Prostate gland (tissue), 2 donors: Measurements from ENCODE around the gene GZF1. TPM values are rescaled to one million over a fixed set of nuclear protein-coding genes. Genes with fewer than 3 reads are reported as not detected.

Experiments
- DNase-seq: peaks from one replicate; pipeline ENCODE4 v3.0.0-alpha.2; 2019; ENCODE audit warnings: low spot score
- H3K27ac ChIP-seq, 2 donors: fragments of 200-600 bp; sonication (generic); 2 replicates each; pipeline ENCODE4 v1.5.1; 2017 to 2019
- H3K27me3 ChIP-seq: fragments of 200-600 bp; sonication (generic); replicated peaks from 2 replicates; pipeline ENCODE4 v1.5.1; 2019; ENCODE audit not compliant: insufficient read depth
- H3K36me3 ChIP-seq, 2 donors: fragments of 200-600 bp; sonication (generic); 1 replicate in 1 of 2; 2 replicates in 1 of 2; pipeline versions ENCODE4 v1.5.1 to v1.8.1; 2017 to 2019
- H3K4me1 ChIP-seq: fragments of 200-600 bp; sonication (generic); replicated peaks from 2 replicates; pipeline ENCODE4 v1.5.1; 2019
- H3K4me3 ChIP-seq, 2 donors: fragments of 200-600 bp; sonication (generic); 2 replicates each; pipeline ENCODE4 v1.5.1; 2017 to 2019
- H3K9me3 ChIP-seq: fragments of 200-600 bp; sonication (generic); 2 replicates; pipeline ENCODE4 v1.5.1; 2017
- CTCF ChIP-seq, 4 experiments: fragments of 200-600 bp in 2 of 4; fragments of 450-650 bp in 2 of 4; sonication (generic) in 2 of 4; IDR thresholded peaks; 1 replicate in 3 of 4; 2 replicates in 1 of 4; pipeline ENCODE4 v1.5.1; 2016 to 2019; ENCODE audit warnings: antibody characterized with exemption in 4 of 4, mild to moderate bottlenecking in 2 of 4, moderate library complexity in 2 of 4
- POLR2A ChIP-seq: fragments of 450-650 bp; IDR thresholded peaks from one replicate; pipeline ENCODE4 v1.6.1; 2016; ENCODE audit warnings: antibody characterized with exemption, mild to moderate bottlenecking
- POLR2AphosphoS5 ChIP-seq: sonication (generic); formaldehyde crosslinking; IDR thresholded peaks from one replicate; pipeline ENCODE4 v1.6.1; 2017; ENCODE audit warnings: antibody characterized with exemption
- WGBS: methylation state at CpG from one replicate; pipeline ENCODE4 v1.1.5; 2018; 5-methylcytosine and 5-hydroxymethylcytosine counted together
- intact Hi-C: fragments of 100-400 bp; cut with DNase I; formaldehyde crosslinking; loops from one replicate; pipeline ENCODE4 v1.14.2; 2022
- total RNA-seq, 2 donors: library from RNA; depleted of rRNA; stranded (reverse); fragments of >200 nt; gene quantifications; one replicate each; pipeline ENCODE4 v1.1.0, GENCODE V29; 2016

GZF1 gene
- total RNA-seq, 2 donors from 2014 or later: 9.4 to 45.3 TPM

GRCh38 chr20:23414526-23415188 lies 52.7 kb downstream of the GZF1 start:
- no peak overlapping the region for H3K4me3 ChIP-seq
- no peak overlapping the region for H3K27ac ChIP-seq
- intact Hi-C loops: no loop called here
- H3K27me3 ChIP-seq: no peaks in the 10 kb centered on the region
- 76% methylated on average over 1 of the region's 1 CpG for WGBS
- peaks cover 2% of the 10 kb centered on the region for H3K4me1 ChIP-seq
- H3K36me3 ChIP-seq: no peaks in the 10 kb centered on the region
- TF ChIP-seq POLR2A (no peak), POLR2AphosphoS5 (no peak), CTCF (IDR thresholded peaks at IDR 0.05) (no peak)
- DNase-seq: no peak
- no peaks in the 10 kb centered on the region for H3K9me3 ChIP-seq

GRCh38 chr20:23415555-23415954 lies 53.6 kb downstream of the GZF1 start:
- 71% methylated on average over 5 of the region's 5 CpGs for WGBS
- Histone ChIP-seq H3K27me3 (no peaks in the 10 kb centered on the region), H3K9me3 (no peaks in the 10 kb centered on the region), H3K27ac (no peak overlapping the region), H3K4me3 (no peak overlapping the region), H3K4me1 (peaks cover 4% of the 10 kb centered on the region), H3K36me3 (no peaks in the 10 kb centered on the region)
- no peak for TF ChIP-seq CTCF (IDR thresholded peaks at IDR 0.05)
- no peak for TF ChIP-seq POLR2AphosphoS5
- no peak for TF ChIP-seq POLR2A
- intact Hi-C loops: no loop called here
- DNase-seq: no peak

- H3K27me3 ChIP-seq: no peaks in the 10 kb centered on the region
- peaks cover 4% of the 10 kb centered on the region for H3K4me1 ChIP-seq
- no peaks in the 10 kb centered on the region for H3K36me3 ChIP-seq
- no peak overlapping the region for H3K4me3 ChIP-seq
- WGBS: 73% methylated on average over 6 of the region's 6 CpGs
- DNase-seq: no peak
- H3K9me3 ChIP-seq: no peaks in the 10 kb centered on the region
- no peak overlapping the region for H3K27ac ChIP-seq
- intact Hi-C loops: no loop called here
- TF ChIP-seq CTCF (IDR thresholded peaks at IDR 0.05): no peak
Measured at GRCh38 chr20:23415959-23416583, 54.1 kb downstream of the GZF1 start.

GRCh38 chr20:23417861-23418260 lies 55.9 kb downstream of the GZF1 start:
- TF ChIP-seq CTCF (IDR thresholded peaks at IDR 0.05) (no peak), POLR2AphosphoS5 (no peak), POLR2A (no peak)
- Histone ChIP-seq H3K36me3 (no peaks in the 10 kb centered on the region), H3K27ac (no peak overlapping the region), H3K9me3 (no peaks in the 10 kb centered on the region), H3K4me3 (no peak overlapping the region), H3K27me3 (no peaks in the 10 kb centered on the region), H3K4me1 (peaks cover 4% of the 10 kb centered on the region)
- DNase-seq: no peak
- intact Hi-C loops: no loop called here

- no peaks in the 10 kb centered on the region for H3K36me3 ChIP-seq
- no peaks in the 10 kb centered on the region for H3K9me3 ChIP-seq
- intact Hi-C loops: loop anchor here (1.0 kb wide), 1 partner anchor 69 kb away; the partner anchor contains the start of gene NXT1
- TF ChIP-seq POLR2A (no peak), POLR2AphosphoS5 (no peak), CTCF (IDR thresholded peaks at IDR 0.05) (no peak)
- H3K4me3 ChIP-seq: peak overlapping the region; percentile 83 to 86
- 22% methylated on average over 5 of the region's 5 CpGs for WGBS
- H3K27me3 ChIP-seq: no peaks in the 10 kb centered on the region
- peak overlapping the region; percentile 85 to 86 for H3K27ac ChIP-seq
- H3K4me1 ChIP-seq: peaks cover 4% of the 10 kb centered on the region
- DNase-seq: no peak
Measured at GRCh38 chr20:23419657-23419994, 57.6 kb downstream of the GZF1 start.
